GM19239 (cell line): ENCODE measurements around the gene PFN3.
"Not testable (repeated sequence)": the region's sequence is repeated elsewhere in the genome, so short reads cannot be mapped to it uniquely, and the experiment has no call there.

Experiments
- DNase-seq: peaks from one replicate; pipeline ENCODE4 v3.0.0; 2011; ENCODE audit warnings: low spot score; ENCODE audit not compliant: insufficient read length
- FAIRE-seq: peaks from 2 replicates; lab custom pipeline; 2011; peaks lifted over from hg19 to GRCh38; lab: Jason Lieb, UNC

PFN3 gene

GRCh38 chr5:177426566-177427210, 26.2 kb upstream of the PFN3 start, which contains the start of gene GRK6:
Gene GRK6, plus strand, starts transcription at chr5:177426676. Its CDS starts 170 bp downstream, at chr5:177426846.
- FAIRE-seq = no peak

DNA sequence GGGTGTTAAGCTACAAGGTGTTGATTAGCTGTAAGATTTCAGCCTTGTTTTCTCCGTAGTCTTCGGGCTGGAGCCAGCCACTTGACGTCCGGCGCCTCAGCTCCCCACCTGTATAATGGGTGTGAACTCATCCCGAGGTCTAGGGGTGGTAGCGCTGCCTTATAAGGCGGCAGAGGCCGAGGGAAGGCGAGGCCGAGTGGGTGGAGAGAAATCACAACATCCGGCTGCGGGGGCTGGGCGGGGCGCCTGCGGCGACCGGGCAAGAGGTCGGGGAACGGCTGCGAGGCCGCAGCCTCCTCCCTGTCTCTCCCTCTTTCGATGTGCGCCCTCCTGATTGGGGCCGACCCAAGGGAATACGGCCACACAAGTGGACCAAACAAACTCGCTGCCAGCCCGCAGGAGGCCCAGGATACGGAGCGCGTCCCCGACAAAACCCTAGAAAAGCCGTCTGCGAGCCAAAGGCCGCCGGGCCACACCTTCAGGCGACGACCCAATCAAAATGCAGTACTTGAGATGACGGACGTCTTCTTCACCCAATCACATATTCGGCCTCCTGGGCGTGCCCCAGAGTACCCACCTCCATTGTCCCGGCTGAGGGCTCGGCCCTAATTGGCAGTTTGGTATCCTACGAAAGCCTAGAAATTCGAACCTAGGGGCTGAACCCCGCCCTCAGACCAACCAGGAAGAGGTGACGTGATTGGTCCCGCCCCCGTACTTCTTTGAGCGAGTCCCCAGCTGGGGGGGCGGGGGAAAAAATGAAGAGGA, 25.5 kb upstream of the PFN3 start:
- DNase-seq = peak; percentile 94
- FAIRE-seq = peak; percentile 95

More at GRCh38 chr5:177426566-177427210, 26.2 kb upstream of the PFN3 start, which contains the start of gene GRK6:
- DNase-seq = no peak

GRCh38 chr5:177425196-177425800, 24.8 kb upstream of the PFN3 start:
- no peak for DNase-seq

DNA sequence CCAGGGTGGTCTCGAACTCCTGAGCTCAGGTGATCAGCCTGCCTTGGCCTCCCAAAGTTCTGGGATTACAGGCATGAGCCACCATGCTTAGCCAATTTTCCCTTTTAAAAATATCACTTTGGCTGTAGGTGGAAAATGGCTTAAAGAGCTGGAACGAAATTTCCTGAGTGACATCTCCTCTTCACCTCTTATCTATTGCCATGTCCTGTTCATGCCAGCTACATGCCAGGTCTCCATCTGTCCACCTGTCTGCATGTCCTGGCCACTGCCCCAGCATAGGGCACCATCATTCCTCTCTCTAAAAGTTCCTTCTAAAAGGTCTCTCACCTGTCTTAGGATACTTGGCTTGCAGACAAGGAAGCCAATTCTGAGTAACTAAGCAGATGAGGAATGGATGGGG, 23.2 kb upstream of the PFN3 start:
- DNase-seq (no peak), FAIRE-seq (no peak)

More at GRCh38 chr5:177425196-177425800, 24.8 kb upstream of the PFN3 start:
- FAIRE-seq = no peak

GRCh38 chr5:177421062-177421798, 20.8 kb upstream of the PFN3 start:
- no peak for DNase-seq
- no peak for FAIRE-seq

DNA sequence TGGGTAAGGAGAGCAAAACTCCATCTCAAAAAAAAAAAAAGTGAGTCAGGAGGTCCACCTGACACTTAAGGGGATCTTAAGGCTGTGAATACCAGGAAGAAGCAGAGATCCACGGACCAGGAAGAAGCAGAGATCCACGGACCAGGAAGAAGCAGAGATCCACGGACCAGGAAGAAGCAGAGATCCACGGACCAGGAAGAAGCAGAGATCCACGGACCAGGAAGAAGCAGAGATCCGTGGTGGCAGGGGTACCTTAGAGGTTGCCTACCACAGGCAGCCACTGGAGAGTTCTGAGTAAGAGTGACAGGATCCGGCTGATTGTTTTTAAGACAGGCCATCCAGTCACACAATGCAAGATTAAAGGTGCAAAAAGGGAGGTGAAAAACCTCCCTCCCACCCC, 20.0 kb upstream of the PFN3 start:
- FAIRE-seq, DNase-seq: not testable (repeated sequence)

DNA sequence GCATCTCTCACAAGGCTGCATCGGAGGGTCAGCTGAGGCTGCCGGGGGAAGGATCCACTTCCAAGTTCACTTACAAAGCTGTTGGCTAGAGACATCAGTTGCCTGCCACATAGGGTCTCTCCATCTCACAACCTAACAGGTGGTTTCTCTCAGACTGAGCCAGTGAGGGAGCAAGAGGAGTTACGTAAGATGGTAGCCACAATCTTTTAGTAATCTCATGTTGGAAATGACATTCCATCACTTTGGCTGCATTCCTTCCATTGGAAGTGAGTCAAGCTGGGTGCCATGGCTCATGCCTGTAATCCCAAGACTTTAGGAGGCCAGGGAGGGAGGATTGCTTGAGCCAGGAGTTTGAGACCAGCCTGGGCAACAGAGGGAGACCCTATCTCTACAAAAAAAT, 18.6 kb upstream of the PFN3 start:
- FAIRE-seq = no peak
- DNase-seq = no peak

DNA sequence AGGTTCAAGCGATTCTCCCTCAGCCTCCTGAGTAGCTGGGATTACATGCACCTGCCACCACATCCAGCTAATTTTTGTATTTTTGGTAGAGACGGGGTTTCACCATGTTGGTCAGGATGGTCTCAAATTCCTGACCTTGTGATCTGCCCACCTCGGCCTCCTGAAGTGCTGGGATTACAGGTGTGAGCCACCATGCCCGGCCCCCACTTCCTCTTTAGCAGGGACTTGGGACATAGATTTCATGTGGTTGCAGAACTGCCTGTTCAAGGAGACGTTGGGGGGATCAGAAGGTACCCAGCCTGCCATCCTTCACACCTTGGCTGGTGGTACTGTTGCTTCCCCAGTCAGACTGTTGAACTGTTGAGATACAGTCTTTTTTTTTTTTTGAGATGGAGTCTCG, 16.6 kb upstream of the PFN3 start:
- not testable (repeated sequence) for DNase-seq, FAIRE-seq

- FAIRE-seq = no peak
These were observed 14.0 kb upstream of the PFN3 start for GRCh38 chr5:177414481-177414880.

DNA sequence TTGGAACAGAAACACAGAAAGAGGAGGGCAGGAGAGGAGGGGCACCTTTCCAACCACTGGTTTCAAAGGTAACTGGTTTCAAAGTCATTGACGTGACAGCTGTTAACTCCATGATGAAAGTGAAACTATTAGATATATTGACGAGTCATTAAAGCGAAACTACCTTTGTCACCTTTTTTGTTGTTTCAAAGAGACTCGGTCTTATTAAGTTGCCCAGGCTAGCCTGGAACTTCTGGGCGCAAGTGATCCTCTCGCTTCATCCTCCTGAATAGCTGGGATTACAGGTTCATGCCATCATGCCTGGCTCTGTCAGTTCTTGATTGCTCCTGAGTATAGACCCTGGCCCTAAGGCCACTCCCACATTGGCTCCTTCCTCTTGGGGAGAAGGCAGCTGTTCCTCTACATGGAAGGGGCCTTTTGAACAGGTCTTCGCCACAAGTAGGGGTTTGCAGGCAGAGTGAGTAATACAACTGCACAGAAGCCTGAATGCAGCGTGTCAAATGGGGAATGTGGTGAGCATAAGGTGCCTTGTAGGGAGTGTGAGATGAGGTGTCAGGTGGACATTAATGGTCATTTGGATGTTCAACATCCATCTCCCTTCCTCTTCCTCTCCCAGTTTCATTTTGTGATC, 12.3 kb upstream of the PFN3 start:
- FAIRE-seq (peak; percentile 96), DNase-seq (no peak)

More at GRCh38 chr5:177414481-177414880, 14.0 kb upstream of the PFN3 start:
- DNase-seq = no peak

DNA sequence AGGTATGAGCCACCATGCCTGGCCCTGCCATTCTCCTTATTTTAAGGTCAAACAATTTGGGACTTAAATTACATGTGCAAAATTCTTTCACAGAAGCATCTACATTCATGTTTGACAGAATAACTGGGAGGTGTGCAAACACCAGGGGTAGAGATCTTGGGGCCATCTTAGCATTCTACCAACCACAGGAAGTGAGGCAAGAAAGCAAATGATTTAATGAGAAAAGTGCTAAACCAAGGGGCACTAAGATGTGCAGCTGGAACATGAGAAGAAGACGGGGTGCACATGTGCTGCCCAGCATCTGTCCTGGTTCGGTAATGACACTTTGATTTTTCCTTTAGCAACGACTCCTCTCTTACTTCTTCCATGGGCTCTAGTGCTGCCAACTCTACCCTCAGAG, 10.1 kb upstream of the PFN3 start:
- DNase-seq (no peak), FAIRE-seq (peak; percentile 75)

DNA sequence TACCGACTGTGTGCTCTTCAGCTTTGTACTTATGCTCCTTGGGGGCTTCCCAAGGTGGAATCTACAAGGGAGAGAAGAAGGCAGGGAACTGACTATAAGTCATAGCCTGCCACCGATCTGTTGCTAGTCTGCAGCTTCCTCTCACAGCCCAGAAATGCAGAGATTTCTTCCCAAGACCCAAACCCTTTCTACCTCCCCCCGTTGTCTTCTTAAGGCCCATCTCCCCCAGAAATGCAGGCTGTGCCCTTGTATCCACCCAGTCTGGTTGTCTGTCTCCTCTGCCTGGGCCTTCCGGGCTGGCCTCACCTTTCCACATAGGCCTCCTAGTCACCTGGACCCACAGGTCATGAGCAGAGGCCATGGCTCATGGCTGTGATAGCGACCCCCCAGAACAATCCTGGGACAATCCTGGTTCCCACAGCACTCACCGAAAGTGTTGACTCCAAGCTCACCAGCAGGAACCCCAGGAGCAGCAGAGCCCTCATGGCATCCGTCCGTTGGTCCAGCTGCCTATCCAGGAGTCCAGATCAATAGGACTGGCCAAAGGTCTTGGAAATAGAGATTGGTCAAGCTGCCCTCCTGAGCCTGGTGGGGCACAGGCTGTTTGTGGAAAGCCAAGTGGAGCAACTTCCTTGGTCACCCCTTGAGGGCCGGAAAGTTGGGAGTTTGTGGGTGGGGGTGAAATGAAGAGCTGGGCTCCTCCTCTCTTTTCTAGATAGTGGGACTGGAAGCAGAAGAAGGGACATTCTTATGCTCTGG, 8.8 kb upstream of the PFN3 start, which contains the start of gene F12:
Gene F12, minus strand, starts transcription at position 522 of the 759 bp plus-strand sequence. Its CDS starts 37 bp downstream, at position 485.
- DNase-seq (no peak), FAIRE-seq (no peak)

- FAIRE-seq = peak; percentile 23
These were observed 5.3 kb upstream of the PFN3 start for GRCh38 chr5:177405805-177406204.

DNA sequence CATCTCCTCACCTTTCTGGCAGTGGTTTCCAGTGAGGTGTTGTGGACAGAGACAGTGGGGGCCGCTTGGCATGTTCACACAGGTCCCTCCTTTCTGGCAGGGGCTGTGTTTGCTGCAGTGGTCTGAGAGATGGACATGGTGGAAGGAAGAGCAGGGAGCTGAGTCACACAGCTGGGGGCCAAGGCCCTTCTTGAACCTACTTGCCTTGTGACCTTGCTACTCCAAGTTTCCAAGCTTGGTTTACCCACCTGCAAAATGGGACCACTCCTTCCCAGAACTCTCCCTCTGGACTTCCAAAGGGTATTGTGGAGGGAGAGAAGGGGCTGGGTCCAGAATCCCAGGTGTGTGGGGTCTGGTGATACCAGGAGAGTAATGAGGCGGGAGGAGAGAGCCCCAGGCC, 4.9 kb upstream of the PFN3 start:
- DNase-seq = no peak
- no peak for FAIRE-seq

More at GRCh38 chr5:177405805-177406204, 5.3 kb upstream of the PFN3 start:
- no peak for DNase-seq

GRCh38 chr5:177404641-177405179, 4.2 kb upstream of the PFN3 start:
- no peak for DNase-seq
- FAIRE-seq = no peak

- DNase-seq (peak; percentile 93), FAIRE-seq (peak; percentile 94)
These were observed 3.6 kb upstream of the PFN3 start for GRCh38 chr5:177403792-177404640.

DNA sequence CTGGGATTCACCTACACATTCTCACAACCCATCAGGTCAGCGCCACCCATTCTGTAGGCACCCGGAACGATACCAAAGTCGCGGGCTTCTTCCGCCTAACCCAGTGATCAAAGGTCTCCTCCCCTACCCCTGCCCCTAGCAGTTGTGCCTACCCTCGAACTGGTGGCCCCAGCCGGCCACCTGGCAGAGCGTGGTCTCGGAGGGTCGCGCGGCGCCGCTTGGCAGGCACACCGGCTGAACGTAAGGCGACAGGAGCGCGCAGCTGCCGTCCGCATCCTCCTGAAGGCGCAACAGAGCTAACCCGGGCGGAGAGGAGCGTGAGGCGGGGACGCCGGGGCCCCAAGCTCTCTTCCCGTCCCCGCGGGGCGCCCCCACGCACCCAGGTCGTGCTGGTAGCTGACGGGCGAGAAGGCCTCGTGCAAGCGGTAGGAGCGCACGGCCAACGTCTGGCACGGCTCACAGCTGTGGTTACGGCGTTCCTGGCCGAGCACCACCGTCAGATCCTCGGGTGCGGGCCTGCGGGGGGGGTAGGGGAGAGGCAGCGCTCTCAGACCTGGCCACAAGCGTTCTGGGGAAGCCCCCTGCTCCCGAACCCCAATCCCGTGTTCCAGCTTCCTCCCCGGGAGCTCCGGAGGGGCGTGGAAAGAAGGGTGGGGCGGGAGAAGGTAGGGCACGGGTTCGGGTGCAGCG, 2.8 kb upstream of the PFN3 start:
- FAIRE-seq = peak; percentile 40
- DNase-seq = peak; percentile 55
